Natural killer cell (primary cell): Measurements from ENCODE around the gene DKKL1. TPM values are rescaled to one million over a fixed set of nuclear protein-coding genes. Genes with fewer than 3 reads are reported as not detected.
A peak's percentile ranks its signal among the peaks of the same experiment; 100 is the strongest.

Experiments used
- ATAC-seq, 3 donors: fragments of 150-1000 bp in 2 of 3; fragments of 200-7000 bp in 1 of 3; cut with Tn5 transposase; 1 replicate in 1 of 3; 2 replicates in 2 of 3; pipeline ENCODE4 v1.10.0; 2021; ENCODE audit warnings: mild to moderate bottlenecking in 2 of 3, moderate library complexity in 2 of 3
- DNase-seq, 2 donors: peaks; one replicate each; pipeline versions ENCODE4 v3.0.0 to v3.0.0-alpha.2; 2013 to 2021; ENCODE audit warnings: mixed read lengths in 1 of 2
- H3K27ac ChIP-seq: one replicate; pipeline ENCODE4 v1.5.1; 2013; ENCODE audit warnings: mild to moderate bottlenecking, low read length
- H3K27me3 ChIP-seq: one replicate; pipeline ENCODE4 v1.6.1; 2013; ENCODE audit warnings: low read length; ENCODE audit not compliant: control insufficient read depth, insufficient read depth
- H3K36me3 ChIP-seq: one replicate; pipeline ENCODE4 v1.6.1; 2013; ENCODE audit warnings: low read length; ENCODE audit not compliant: control insufficient read depth, insufficient read depth
- H3K4me1 ChIP-seq: one replicate; pipeline ENCODE4 v1.6.1; 2013; ENCODE audit warnings: low read length; ENCODE audit not compliant: control insufficient read depth, insufficient read depth
- H3K4me3 ChIP-seq: one replicate; pipeline ENCODE4 v1.5.1; 2013; ENCODE audit warnings: low read length
- H3K9me3 ChIP-seq: one replicate; pipeline ENCODE4 v1.6.1; 2013; ENCODE audit warnings: low read length; ENCODE audit not compliant: control insufficient read depth, insufficient read depth
- H3K27ac Mint-ChIP-seq, 2 donors: one replicate each; pipeline ENCODE4 v1.8.0; 2022; ENCODE audit warnings: mild to moderate bottlenecking in 2 of 2, mixed read lengths in 2 of 2, moderate library complexity in 1 of 2
- H3K27me3 Mint-ChIP-seq, 2 donors: one replicate each; pipeline ENCODE4 v1.8.0; 2022; ENCODE audit warnings: low read depth in 2 of 2, mixed read lengths in 2 of 2
- H3K36me3 Mint-ChIP-seq: one replicate; pipeline ENCODE4 v1.8.0; 2022; ENCODE audit warnings: mixed read lengths
- H3K4me1 Mint-ChIP-seq, 2 donors: one replicate each; pipeline ENCODE4 v1.8.0; 2022; ENCODE audit warnings: mixed read lengths in 2 of 2
- H3K4me3 Mint-ChIP-seq: one replicate; pipeline ENCODE4 v1.8.0; 2022; ENCODE audit warnings: mild to moderate bottlenecking, moderate library complexity, mixed read lengths
- H3K9me3 Mint-ChIP-seq, 2 donors: one replicate each; pipeline ENCODE4 v1.8.0; 2022; ENCODE audit warnings: mixed read lengths in 2 of 2
- CTCF ChIP-seq: fragments of 200-600 bp; IDR thresholded peaks from one replicate; pipeline ENCODE4 v1.8.0; 2022; ENCODE audit warnings: antibody characterized with exemption
- WGBS: methylation state at CpG from one replicate; pipeline ENCODE4 v1.1.7; 2013; ENCODE audit warnings: missing lambda C conversion rate; ENCODE audit not compliant: insufficient coverage; 5-methylcytosine and 5-hydroxymethylcytosine counted together
- intact Hi-C: fragments of 100-400 bp; cut with micrococcal nuclease; formaldehyde crosslinking; loops from one replicate; pipeline ENCODE4 v1.14.2; 2022
- total RNA-seq, 4 donors: library from RNA; stranded (reverse); fragments of 120-200 nt in 1 of 4; gene quantifications; one replicate each; pipeline versions ENCODE4 v1.2.3 to v1.2.4, GENCODE V29; 2013 to 2022

DKKL1 gene
- total RNA-seq, 3 donors from 2014 or later (not counting 1 experiment from before 2014, with no cell fraction given): not detected

- Histone ChIP-seq H3K27me3 (peaks cover 39% of the 10 kb centered on the region), H3K9me3 (no peaks in the 10 kb centered on the region), H3K4me1 (peaks cover 43% of the 10 kb centered on the region), H3K4me3 (no peak overlapping the region), H3K36me3 (no peaks in the 10 kb centered on the region), H3K27ac (no peak overlapping the region)
- Mint-ChIP-seq H3K36me3 (no peaks in the 10 kb centered on the region), H3K27ac (peak overlapping the region; percentile 3 to 64), H3K4me3 (peak overlapping the region; percentile 21), H3K27me3 (peaks cover 28 to 50% of the 10 kb centered on the region in 2 donors), H3K4me1 (peaks cover 11 to 14% of the 10 kb centered on the region in 2 donors), H3K9me3 (no peaks in the 10 kb centered on the region)
- TF ChIP-seq CTCF: no peak
- WGBS: 74% methylated on average over 16 of the region's 17 CpGs
- intact Hi-C loops: no loop called here
- ATAC-seq: no peak
- DNase-seq: no peak
Measured at GRCh38 chr19:49359851-49360820, 3.5 kb upstream of the DKKL1 start.

GRCh38 chr19:49361438-49362047 is 2.1 kb upstream of the DKKL1 start:
- no peaks in the 10 kb centered on the region for H3K36me3 Mint-ChIP-seq
- intact Hi-C loops: no loop called here
- DNase-seq: peak in 1 of 2 donors; percentile 37
- H3K27ac ChIP-seq: no peak overlapping the region
- no peak overlapping the region for H3K27ac Mint-ChIP-seq
- no peak for TF ChIP-seq CTCF
- no peaks in the 10 kb centered on the region for H3K9me3 ChIP-seq
- peaks cover 37% of the 10 kb centered on the region for H3K27me3 ChIP-seq
- H3K4me3 ChIP-seq: peak overlapping the region; percentile 11
- peak overlapping the region; percentile 58 for H3K4me3 Mint-ChIP-seq
- no peak for ATAC-seq
- no peaks in the 10 kb centered on the region for H3K9me3 Mint-ChIP-seq
- peaks cover 17 to 37% of the 10 kb centered on the region in 2 donors for H3K27me3 Mint-ChIP-seq
- no peaks in the 10 kb centered on the region for H3K36me3 ChIP-seq
- peaks cover 36% of the 10 kb centered on the region for H3K4me1 ChIP-seq
- peaks cover 5 to 11% of the 10 kb centered on the region in 2 donors for H3K4me1 Mint-ChIP-seq
- WGBS: 10% methylated on average over 27 of the region's 27 CpGs

DNA sequence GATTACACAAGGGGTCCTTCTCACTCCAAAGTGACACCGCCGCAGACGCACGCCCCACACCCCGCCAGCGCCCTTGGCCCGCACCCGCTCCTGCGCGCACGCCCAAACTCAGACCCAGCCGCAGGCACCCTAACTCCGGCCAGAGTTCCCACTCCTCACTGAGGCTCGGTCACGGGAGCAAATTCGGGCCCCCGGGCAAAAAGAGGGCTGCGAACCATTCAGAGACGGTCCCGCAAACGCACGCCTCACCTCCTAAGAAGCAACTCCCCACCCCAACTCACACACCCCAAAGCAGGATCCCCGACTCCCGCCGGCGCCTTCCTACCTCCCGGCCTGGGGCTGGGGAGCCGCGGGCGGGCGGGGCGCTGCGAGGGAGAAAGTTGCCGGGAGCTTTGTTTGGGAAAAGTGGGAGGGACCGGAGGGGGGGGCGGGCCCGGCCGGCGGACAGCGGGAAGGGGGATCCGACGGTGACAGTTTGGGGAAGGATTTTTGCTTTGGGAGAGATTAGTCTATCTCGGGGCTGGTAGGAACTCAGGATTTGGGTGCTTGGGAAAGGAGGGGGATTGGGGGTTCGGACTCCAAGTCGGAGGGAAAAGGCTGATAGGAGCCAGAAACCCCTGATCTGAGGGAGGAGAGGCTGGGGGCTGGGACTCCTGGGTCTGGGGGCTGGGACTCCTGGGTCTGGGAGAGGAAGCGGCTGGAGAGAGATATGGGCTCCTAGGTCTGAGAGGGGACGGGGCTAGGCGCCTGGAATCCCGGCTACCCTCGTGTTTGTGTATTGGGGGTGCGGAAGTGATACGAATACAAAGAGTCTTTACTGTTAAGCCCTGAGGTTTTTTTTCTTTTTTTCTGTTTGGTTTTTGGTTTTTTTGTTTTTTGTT is 1.4 kb upstream of the DKKL1 start, which contains the start of gene TEAD2:
TEAD2 (minus strand) TSS at position 369 of the 881 bp plus-strand sequence. CDS start 2,341 bp downstream, outside the sequence.
- H3K27me3 ChIP-seq: peaks cover 37% of the 10 kb centered on the region
- no peak for ATAC-seq

More for the DNA sequence above, 1.4 kb upstream of the DKKL1 start, which contains the start of gene TEAD2:
- peaks cover 0 to 11% of the 10 kb centered on the region in 2 donors for H3K4me1 Mint-ChIP-seq
- H3K4me3 Mint-ChIP-seq: peak within 1 kb of the TSS; percentile 58
- peak in 1 of 2 donors; percentile 47 for DNase-seq
- Histone ChIP-seq H3K36me3 (no peaks in the 10 kb centered on the region), H3K4me1 (peaks cover 36% of the 10 kb centered on the region), H3K4me3 (peak within 1 kb of the TSS; percentile 11), H3K27ac (no peak within 1 kb of the TSS), H3K9me3 (no peaks in the 10 kb centered on the region)
- 2% methylated on average over 52 of the region's 52 CpGs for WGBS
- H3K27ac Mint-ChIP-seq: no peak within 1 kb of the TSS
- peaks cover 15 to 32% of the 10 kb centered on the region in 2 donors for H3K27me3 Mint-ChIP-seq
- TF ChIP-seq CTCF: no peak
- H3K36me3 Mint-ChIP-seq: no peaks in the 10 kb centered on the region
- intact Hi-C loops: no loop called here
- no peaks in the 10 kb centered on the region for H3K9me3 Mint-ChIP-seq
